HepG2 (cell line): ENCODE results near the gene HYOU1. TPM values are rescaled to one million over a fixed set of nuclear protein-coding genes. Genes with fewer than 3 reads are reported as not detected.

ENCODE experiments used
- ADNP ChIP-seq: sonication (generic); formaldehyde crosslinking; IDR thresholded peaks from 2 replicates; pipeline ENCODE4 v1.4.0; 2020; ENCODE audit warnings: missing genetic modification reagents
- AGO2 ChIP-seq: fragments of 200-400 bp; formaldehyde crosslinking; optimal IDR thresholded peaks from 2 replicates; pipeline ENCODE3; 2017; ENCODE audit warnings: mild to moderate bottlenecking, low read depth, low read length, moderate library complexity
- CHD2 ChIP-seq: IDR thresholded peaks from 2 replicates; pipeline ENCODE4 v1.6.1; 2011; ENCODE audit warnings: low read depth, low read length, improper control_type of control experiment
- GATA4 ChIP-seq: sonication (generic); IDR thresholded peaks from 2 replicates; pipeline ENCODE4 v1.6.1; 2016; ENCODE audit warnings: antibody characterized with exemption, low read depth, borderline replicate concordance
- KAT7 ChIP-seq: IDR thresholded peaks from 2 replicates; pipeline ENCODE4 v1.6.1; 2018; ENCODE audit warnings: borderline replicate concordance, missing compliant biosample characterization
- LCORL ChIP-seq, 2 experiments: fragments of 450-650 bp in 1 of 2; sonication (generic) in 1 of 2; formaldehyde crosslinking in 1 of 2; IDR thresholded peaks; 2 replicates each; pipeline versions ENCODE4 v1.5.0 to v1.6.1; 2017 to 2020; ENCODE audit warnings: antibody characterized with exemption in 1 of 2, missing genetic modification reagents in 1 of 2
- NR2C2 ChIP-seq: sonication (generic); formaldehyde crosslinking; IDR thresholded peaks from 2 replicates; pipeline ENCODE4 v1.4.0; 2020; ENCODE audit warnings: missing genetic modification reagents, mild to moderate bottlenecking, moderate library complexity, borderline replicate concordance
- NRL ChIP-seq: sonication (generic); formaldehyde crosslinking; IDR thresholded peaks from 2 replicates; pipeline ENCODE4 v1.5.0; 2020; ENCODE audit warnings: missing genetic modification reagents, mild to moderate bottlenecking, moderate library complexity, borderline replicate concordance
- SRSF9 ChIP-seq: fragments of 200-400 bp; formaldehyde crosslinking; IDR thresholded peaks from 2 replicates; pipeline ENCODE4 v1.6.1; 2018; ENCODE audit warnings: borderline replicate concordance, mild to moderate bottlenecking, low read depth, low read length; ENCODE audit not compliant: insufficient read depth, poor library complexity, severe bottlenecking
- STAT5B ChIP-seq: sonication (generic); formaldehyde crosslinking; IDR thresholded peaks from 2 replicates; pipeline ENCODE4 v1.4.0; 2020; ENCODE audit warnings: missing genetic modification reagents
- ZFP36 ChIP-seq: fragments of 150-350 bp; IDR thresholded peaks from 2 replicates; pipeline ENCODE4 v1.6.1; 2018; ENCODE audit warnings: borderline replicate concordance, low read length, low read depth; ENCODE audit not compliant: partially characterized antibody
- ZFP36L2 ChIP-seq: sonication (generic); formaldehyde crosslinking; IDR thresholded peaks from 2 replicates; pipeline ENCODE4 v1.4.0; 2020; ENCODE audit warnings: missing genetic modification reagents
- ZNF296 ChIP-seq: sonication (generic); formaldehyde crosslinking; conservative IDR thresholded peaks from 2 replicates; pipeline ENCODE4 v1.5.0; 2020; ENCODE audit warnings: mild to moderate bottlenecking, missing genetic modification reagents
- ZNF354B ChIP-seq: sonication (generic); formaldehyde crosslinking; IDR thresholded peaks from 2 replicates; pipeline ENCODE4 v1.8.0; 2022; ENCODE audit warnings: mild to moderate bottlenecking, missing genetic modification reagents
- ZNF615 ChIP-seq: sonication (generic); formaldehyde crosslinking; IDR thresholded peaks from 2 replicates; pipeline ENCODE4 v1.5.0; 2020; ENCODE audit warnings: mild to moderate bottlenecking, missing genetic modification reagents, borderline replicate concordance
- ZNF644 ChIP-seq: IDR thresholded peaks from 2 replicates; pipeline ENCODE4 v1.6.1; 2016; ENCODE audit warnings: low read depth
- ZNF672 ChIP-seq: sonication (generic); formaldehyde crosslinking; IDR thresholded peaks from 2 replicates; pipeline ENCODE4 v1.8.1; 2022; ENCODE audit warnings: missing genetic modification reagents
- ZNF816 ChIP-seq: sonication (generic); formaldehyde crosslinking; IDR thresholded peaks from 2 replicates; pipeline ENCODE4 v1.8.0; 2022; ENCODE audit warnings: missing genetic modification reagents, mild to moderate bottlenecking, borderline replicate concordance
- ZSCAN9 ChIP-seq: IDR thresholded peaks from 2 replicates; pipeline ENCODE4 v1.6.1; 2016; ENCODE audit warnings: borderline replicate concordance
- polyA plus RNA-seq, 8 experiments: library from polyadenylated mRNA; depleted of rRNA in 3 of 8; stranded (reverse) in 7 of 8; unstranded in 1 of 8; fragments of >200 nt; fragmentation: Illumina TruSeq in 4 of 8; extraction: Trizol in 4 of 8; gene quantifications; 2 replicates each; pipeline versions ENCODE4 v1.2.1 to v1.2.3, GENCODE V29; 2011 to 2016; ENCODE audit warnings: low read depth in 4 of 8, missing spikeins in 1 of 8, mixed read lengths in 1 of 8; ENCODE audit not compliant: insufficient read depth in 1 of 8
- total RNA-seq, 5 experiments: library from RNA; depleted of rRNA; stranded (reverse); fragments of >200 nt; fragmentation: Illumina TruSeq; extraction: Trizol; gene quantifications; 2 replicates each; pipeline ENCODE4 v1.2.3, GENCODE V29; 2016; ENCODE audit warnings: low read depth in 1 of 5
- TF ChIP-seq, protein P1 (sequence below): sonication (generic); formaldehyde crosslinking; IDR thresholded peaks from 2 replicates; pipeline ENCODE4 v1.9.0; 2021; ENCODE audit warnings: missing genetic modification reagents, borderline replicate concordance
- TF ChIP-seq, protein P2 (sequence below): sonication (generic); formaldehyde crosslinking; IDR thresholded peaks from 2 replicates; pipeline ENCODE4 v1.4.0; 2020; ENCODE audit warnings: missing genetic modification reagents
- TF ChIP-seq, protein P3 (sequence below): sonication (generic); formaldehyde crosslinking; IDR thresholded peaks from 2 replicates; pipeline ENCODE4 v1.5.1; 2020; ENCODE audit warnings: mild to moderate bottlenecking, missing genetic modification reagents, borderline replicate concordance
- TF ChIP-seq, protein P4 (sequence below): sonication (generic); formaldehyde crosslinking; IDR thresholded peaks from 2 replicates; pipeline ENCODE4 v1.4.0; 2020; ENCODE audit warnings: mild to moderate bottlenecking, missing genetic modification reagents, borderline replicate concordance

The HYOU1 gene
- total and polyA plus RNA-seq, 2 of the 13 experiments (the other 11 are each of a cell fraction or from before 2014, with no cell fraction given): 127 to 155 TPM

DNA sequence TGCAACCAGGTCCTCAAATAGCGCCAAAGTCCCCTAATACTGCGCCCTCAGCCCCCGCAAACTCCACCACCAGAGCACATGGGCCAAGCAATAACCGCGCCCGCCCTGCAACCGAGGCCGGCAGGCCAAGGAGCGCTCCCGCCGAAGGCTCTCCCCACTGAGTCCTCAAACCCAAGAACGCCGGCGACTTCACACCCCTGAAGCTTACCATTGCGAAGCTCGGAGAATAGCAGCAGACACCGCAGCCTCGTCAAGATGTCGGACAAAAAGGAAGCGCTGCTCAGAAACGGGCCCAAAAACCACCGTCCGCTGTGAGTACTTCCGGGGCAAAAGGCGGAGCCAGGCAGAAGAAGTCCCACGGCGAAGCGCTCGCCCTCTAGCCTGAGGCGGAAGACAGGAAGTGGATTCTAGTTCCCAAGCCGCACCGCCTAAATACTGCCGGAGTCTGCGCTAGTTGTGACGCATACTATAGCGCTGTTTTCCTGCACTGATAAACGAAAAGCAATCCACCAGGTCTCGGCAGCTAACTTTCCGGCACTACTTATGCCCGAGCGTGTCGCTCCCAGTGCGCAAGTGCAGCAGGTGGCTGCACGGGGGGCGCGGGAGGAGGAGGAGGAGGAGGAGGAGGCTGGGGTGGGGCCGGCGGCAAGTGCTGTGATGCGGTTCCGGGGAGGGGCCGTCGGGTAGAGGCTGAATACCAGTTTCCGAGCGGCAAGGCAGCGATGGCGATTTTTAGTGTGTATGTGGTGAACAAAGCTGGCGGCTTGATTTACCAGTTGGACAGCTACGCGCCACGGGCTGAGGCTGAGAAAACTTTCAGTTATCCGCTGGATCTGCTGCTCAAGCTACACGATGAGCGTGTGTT lies 38.7 kb downstream of the HYOU1 start, which contains the start of the genes RPS25 and TRAPPC4 (continued):
- TF ChIP-seq ZNF615: no peak
- peak; percentile 78 for TF ChIP-seq ZNF816
- TF ChIP-seq ZNF296: 0 out of 2 replicates have a peak, but pooled peaks have one; percentile 56
- no peak; the same call in 1 of the 2 replicates for TF ChIP-seq KAT7 (CRISPR knock-in tag)
- TF ChIP-seq ADNP: no peak
- no peak for TF ChIP-seq ZNF644 (CRISPR knock-in tag)
- TF ChIP-seq ZNF672 (CRISPR knock-in tag): no peak
- TF ChIP-seq, protein P1, sequence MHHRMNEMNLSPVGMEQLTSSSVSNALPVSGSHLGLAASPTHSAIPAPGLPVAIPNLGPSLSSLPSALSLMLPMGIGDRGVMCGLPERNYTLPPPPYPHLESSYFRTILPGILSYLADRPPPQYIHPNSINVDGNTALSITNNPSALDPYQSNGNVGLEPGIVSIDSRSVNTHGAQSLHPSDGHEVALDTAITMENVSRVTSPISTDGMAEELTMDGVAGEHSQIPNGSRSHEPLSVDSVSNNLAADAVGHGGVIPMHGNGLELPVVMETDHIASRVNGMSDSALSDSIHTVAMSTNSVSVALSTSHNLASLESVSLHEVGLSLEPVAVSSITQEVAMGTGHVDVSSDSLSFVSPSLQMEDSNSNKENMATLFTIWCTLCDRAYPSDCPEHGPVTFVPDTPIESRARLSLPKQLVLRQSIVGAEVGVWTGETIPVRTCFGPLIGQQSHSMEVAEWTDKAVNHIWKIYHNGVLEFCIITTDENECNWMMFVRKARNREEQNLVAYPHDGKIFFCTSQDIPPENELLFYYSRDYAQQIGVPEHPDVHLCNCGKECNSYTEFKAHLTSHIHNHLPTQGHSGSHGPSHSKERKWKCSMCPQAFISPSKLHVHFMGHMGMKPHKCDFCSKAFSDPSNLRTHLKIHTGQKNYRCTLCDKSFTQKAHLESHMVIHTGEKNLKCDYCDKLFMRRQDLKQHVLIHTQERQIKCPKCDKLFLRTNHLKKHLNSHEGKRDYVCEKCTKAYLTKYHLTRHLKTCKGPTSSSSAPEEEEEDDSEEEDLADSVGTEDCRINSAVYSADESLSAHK (CRISPR knock-in tag): no peak
- TF ChIP-seq, protein P2, sequence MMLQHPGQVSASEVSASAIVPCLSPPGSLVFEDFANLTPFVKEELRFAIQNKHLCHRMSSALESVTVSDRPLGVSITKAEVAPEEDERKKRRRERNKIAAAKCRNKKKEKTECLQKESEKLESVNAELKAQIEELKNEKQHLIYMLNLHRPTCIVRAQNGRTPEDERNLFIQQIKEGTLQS (CRISPR knock-in tag): 0 out of 2 replicates have a peak, but pooled peaks have one; percentile 9
- TF ChIP-seq ZFP36: no peak
- peak; percentile 63 for TF ChIP-seq AGO2
- peak; percentile 39; the same call in 1 of the 2 replicates for TF ChIP-seq ZSCAN9 (CRISPR knock-in tag)
- peak; percentile 37; the same call in 1 of the 2 replicates for TF ChIP-seq CHD2
- TF ChIP-seq STAT5B (CRISPR knock-in tag): peak; percentile 69; the same call in 1 of the 2 replicates
- TF ChIP-seq LCORL (IDR thresholded peaks at IDR 0.05): peak; percentile 29; the same call in 1 of the 2 replicates
- peak; percentile 30; the same call in 1 of the 2 replicates for TF ChIP-seq LCORL (CRISPR knock-in tag; IDR thresholded peaks at IDR 0.05)
- no peak for TF ChIP-seq SRSF9
- TF ChIP-seq NR2C2 (CRISPR knock-in tag): peak; percentile 100
- no peak; the same call in 1 of the 2 replicates for TF ChIP-seq NRL
- no peak for TF ChIP-seq ZFP36L2 (CRISPR knock-in tag)
- TF ChIP-seq, protein P3, sequence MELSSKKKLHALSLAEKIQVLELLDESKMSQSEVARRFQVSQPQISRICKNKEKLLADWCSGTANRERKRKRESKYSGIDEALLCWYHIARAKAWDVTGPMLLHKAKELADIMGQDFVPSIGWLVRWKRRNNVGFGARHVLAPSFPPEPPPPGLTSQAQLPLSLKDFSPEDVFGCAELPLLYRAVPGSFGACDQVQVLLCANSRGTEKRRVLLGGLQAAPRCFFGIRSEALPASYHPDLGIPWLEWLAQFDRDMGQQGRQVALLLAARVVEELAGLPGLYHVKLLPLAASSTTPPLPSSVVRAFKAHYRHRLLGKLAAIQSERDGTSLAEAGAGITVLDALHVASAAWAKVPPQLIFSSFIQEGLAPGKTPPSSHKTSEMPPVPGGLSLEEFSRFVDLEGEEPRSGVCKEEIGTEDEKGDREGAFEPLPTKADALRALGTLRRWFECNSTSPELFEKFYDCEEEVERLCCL: no peak; the same call in none of the 2 replicates
- TF ChIP-seq ZNF354B: no peak
- TF ChIP-seq GATA4: peak; percentile 36; the same call in 1 of the 2 replicates
- TF ChIP-seq, protein P4, sequence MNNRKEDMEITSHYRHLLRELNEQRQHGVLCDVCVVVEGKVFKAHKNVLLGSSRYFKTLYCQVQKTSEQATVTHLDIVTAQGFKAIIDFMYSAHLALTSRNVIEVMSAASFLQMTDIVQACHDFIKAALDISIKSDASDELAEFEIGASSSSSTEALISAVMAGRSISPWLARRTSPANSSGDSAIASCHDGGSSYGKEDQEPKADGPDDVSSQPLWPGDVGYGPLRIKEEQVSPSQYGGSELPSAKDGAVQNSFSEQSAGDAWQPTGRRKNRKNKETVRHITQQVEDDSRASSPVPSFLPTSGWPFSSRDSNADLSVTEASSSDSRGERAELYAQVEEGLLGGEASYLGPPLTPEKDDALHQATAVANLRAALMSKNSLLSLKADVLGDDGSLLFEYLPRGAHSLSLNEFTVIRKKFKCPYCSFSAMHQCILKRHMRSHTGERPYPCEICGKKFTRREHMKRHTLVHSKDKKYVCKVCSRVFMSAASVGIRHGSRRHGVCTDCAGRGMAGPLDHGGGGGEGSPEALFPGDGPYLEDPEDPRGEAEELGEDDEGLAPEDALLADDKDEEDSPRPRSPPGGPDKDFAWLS: no peak
